HG03520 (cell line): Measurements from ENCODE around the gene CKMT2.

Source experiments
- ATAC-seq: cut with Tn5 transposase; IDR thresholded peaks from one replicate; pipeline ENCODE4 v1.9.1; 2021; ENCODE audit warnings: mild to moderate bottlenecking, moderate library complexity; ENCODE audit not compliant: unreplicated experiment

The CKMT2 gene

GRCh38 chr5:81302596-81302995, 69.5 kb downstream of the CKMT2 start:
- no peak for ATAC-seq

GRCh38 chr5:81303563-81303962, 70.4 kb downstream of the CKMT2 start:
- ATAC-seq, result no peak

- ATAC-seq, result no peak
Measured at GRCh38 chr5:81305785-81306184, 72.7 kb downstream of the CKMT2 start.

DNA sequence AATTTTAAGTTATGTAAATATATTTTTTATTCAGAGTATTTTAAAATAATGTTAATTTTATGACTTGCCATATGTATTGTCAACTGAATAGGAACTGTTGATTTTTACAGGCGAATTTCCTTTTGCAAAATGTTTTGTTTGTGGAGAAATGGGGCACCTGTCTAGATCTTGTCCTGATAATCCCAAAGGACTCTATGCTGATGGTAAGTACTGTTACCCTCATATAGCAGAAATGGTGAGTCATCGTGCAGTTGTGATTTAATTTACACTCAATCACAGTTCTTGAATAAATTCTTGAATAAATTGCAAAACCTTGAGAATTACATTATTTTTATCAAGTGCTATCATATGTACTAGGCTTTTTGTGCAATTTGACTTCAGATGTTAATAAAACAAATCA, 75.7 kb downstream of the CKMT2 start:
- ATAC-seq, result no peak

DNA sequence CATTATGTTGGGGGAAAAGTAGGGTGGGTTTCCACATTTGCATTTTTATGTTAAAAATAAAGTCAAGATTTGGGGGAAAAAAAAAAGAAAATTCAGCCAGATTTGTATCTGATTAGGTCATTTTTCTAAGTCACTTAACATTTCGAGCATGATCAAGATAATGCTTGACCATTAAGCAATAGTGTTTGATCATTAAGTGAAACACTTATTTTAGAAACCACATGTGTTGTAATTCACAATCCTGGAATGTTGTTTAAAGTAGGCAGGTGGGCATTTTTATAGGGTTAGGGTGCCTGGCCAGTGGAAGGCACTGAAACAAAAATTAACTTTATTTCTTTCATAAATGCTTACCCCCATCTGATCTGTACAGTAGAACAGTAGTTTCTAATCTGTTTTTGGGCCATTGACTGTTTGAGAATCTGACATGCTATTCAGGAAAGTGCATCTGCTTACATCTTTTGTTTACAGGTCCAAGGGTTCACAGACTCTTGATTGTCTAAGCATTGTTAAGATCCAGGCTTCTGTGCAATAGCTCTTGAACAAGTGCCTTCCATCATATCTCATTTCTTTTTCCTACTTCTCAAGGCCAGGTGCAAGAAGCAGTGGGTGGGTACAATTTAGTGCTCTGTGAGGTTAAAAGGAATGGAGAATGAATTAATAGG, 77.4 kb downstream of the CKMT2 start:
- ATAC-seq, result no peak

- no peak for ATAC-seq
Measured at GRCh38 chr5:81313278-81313677, 80.2 kb downstream of the CKMT2 start.

DNA sequence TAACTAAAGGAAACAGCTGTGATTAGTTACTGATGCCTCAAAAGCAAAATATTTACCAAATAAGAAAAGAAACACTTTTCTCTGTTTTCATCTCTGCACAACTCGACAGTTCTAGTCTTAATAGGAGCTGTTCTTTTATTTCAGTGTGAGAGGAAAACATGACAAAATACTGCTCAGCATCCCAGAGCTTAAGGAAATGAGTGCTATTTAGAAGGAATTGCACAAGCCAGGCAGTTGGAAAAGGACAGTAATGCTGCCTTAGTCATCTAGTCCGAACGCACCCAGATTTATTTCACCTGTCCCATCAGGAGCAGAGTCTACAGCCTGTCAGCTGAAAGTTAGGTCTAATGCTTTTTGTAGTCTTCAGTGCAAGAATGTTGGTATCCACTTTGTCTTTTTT, 80.6 kb downstream of the CKMT2 start:
- ATAC-seq, result no peak

DNA sequence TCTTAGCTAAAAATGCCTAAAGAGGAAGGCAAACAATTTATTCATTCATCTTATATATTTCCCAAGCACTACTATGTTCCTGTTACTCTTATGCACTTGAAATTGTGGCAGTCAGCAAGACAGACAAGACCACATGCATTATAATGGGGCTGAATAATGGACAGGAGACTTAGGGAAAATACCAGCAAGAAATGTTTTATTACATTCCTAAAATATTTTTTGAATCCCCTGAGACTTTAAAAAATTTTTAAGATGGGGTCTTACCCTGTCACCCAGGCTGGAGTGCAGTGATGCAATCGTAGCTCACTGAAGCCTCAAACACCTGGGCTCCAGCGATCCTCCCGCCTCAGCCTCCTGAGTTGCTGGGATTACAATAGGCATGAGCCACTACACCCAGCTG, 81.5 kb downstream of the CKMT2 start:
- ATAC-seq, result no peak

DNA sequence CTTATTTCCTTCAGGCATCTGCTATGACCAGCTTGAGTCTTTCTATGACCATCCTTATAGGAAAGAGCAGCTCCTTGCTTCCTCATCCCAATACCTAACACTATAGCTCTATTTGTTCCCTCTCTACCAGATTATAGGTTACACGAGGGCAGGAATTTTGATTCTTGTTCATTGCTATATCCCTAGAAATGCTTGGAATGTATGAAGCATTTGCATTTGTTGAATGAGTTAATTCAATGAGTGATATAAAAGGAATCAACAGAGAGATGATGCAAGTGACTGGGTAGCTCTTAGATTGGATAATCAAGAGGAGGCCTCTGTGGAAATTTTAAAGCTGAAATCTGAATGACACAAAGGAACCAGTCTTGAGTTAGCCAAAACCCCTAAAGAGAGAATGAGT, 82.2 kb downstream of the CKMT2 start:
- ATAC-seq, result no peak

GRCh38 chr5:81315830-81316229, 82.7 kb downstream of the CKMT2 start:
- no peak for ATAC-seq
